OCI-LY3 (cell line): ENCODE measurements around the gene GNPDA1.

Experiments used
- H2AFZ ChIP-seq: fragments of 200-600, 300-600 bp; shearing (Covaris generic); 2 replicates; pipeline ENCODE4 v1.6.0; 2014; ENCODE audit warnings: antibody characterized with exemption, low read depth, low read length
- H3K27ac ChIP-seq: fragments of 200-600, 300-600 bp; sonication (generic); 2 replicates; pipeline ENCODE4 v1.5.1; 2014; ENCODE audit warnings: mild to moderate bottlenecking, low read length, moderate library complexity, mixed read lengths
- H3K27me3 ChIP-seq: fragments of 200-600, 300-600 bp; sonication (generic); 2 replicates; pipeline ENCODE4 v1.6.1; 2014; ENCODE audit warnings: low read depth, low read length, mixed read lengths
- H3K36me3 ChIP-seq: fragments of 200-600, 300-600 bp; sonication (generic); replicated peaks from 2 replicates; pipeline ENCODE3; 2014; ENCODE audit warnings: low read depth, low read length, mixed read lengths
- H3K4me1 ChIP-seq: fragments of 300-600, 200-600 bp; sonication (generic); 2 replicates; pipeline ENCODE4 v1.6.1; 2014; ENCODE audit warnings: low read length, mixed read lengths
- H3K4me2 ChIP-seq: fragments of 200-600, 300-600 bp; sonication (generic); 2 replicates; pipeline ENCODE4 v1.6.1; 2014; ENCODE audit warnings: low read length, mixed read lengths
- H3K4me3 ChIP-seq: fragments of 300-600, 200-600 bp; sonication (generic); 2 replicates; pipeline ENCODE4 v1.5.1; 2014; ENCODE audit warnings: antibody characterized with exemption, mild to moderate bottlenecking, low read length, moderate library complexity
- H3K79me2 ChIP-seq: fragments of 300-600, 200-600 bp; shearing (Covaris generic); 2 replicates; pipeline ENCODE4 v1.6.1; 2014; ENCODE audit warnings: mild to moderate bottlenecking, low read length, mixed read lengths
- H3K9ac ChIP-seq: fragments of 300-600, 200-600 bp; shearing (Covaris generic); 2 replicates; pipeline ENCODE4 v1.6.0; 2014; ENCODE audit warnings: mild to moderate bottlenecking, low read length, moderate library complexity
- H3K9me3 ChIP-seq: fragments of 200-600, 300-600 bp; shearing (Covaris generic); 2 replicates; pipeline ENCODE4 v1.6.1; 2014; ENCODE audit warnings: low read length, mixed read lengths; ENCODE audit not compliant: insufficient read depth
- H4K20me1 ChIP-seq: fragments of 200-600, 300-600 bp; sonication (generic); 2 replicates; pipeline ENCODE4 v1.6.1; 2016; ENCODE audit warnings: low read length, mixed read lengths; ENCODE audit not compliant: insufficient read depth
- CTCF ChIP-seq: fragments of 200-600, 300-600 bp; sonication (generic); IDR thresholded peaks from 2 replicates; pipeline ENCODE4 v1.5.1; 2014; ENCODE audit warnings: antibody characterized with exemption, low read length, low read depth
- EZH2phosphoT487 ChIP-seq: fragments of 200-600 bp; shearing (Covaris generic); IDR thresholded peaks from 2 replicates; pipeline ENCODE4 v1.6.1; 2018; ENCODE audit warnings: antibody characterized with exemption, mixed run types, low read depth

GNPDA1 gene

GRCh38 chr5:141966963-141967333, 45.9 kb downstream of the GNPDA1 start:
- Histone ChIP-seq H3K4me2 (peak overlapping the region; percentile 86), H3K9me3 (no peaks in the 10 kb centered on the region), H2AFZ (peak overlapping the region; percentile 74), H4K20me1 (no peaks in the 10 kb centered on the region), H3K4me3 (peak overlapping the region; percentile 99), H3K27me3 (no peaks in the 10 kb centered on the region), H3K9ac (peak overlapping the region; percentile 22; the same call in 1 of the 2 replicates), H3K79me2 (peaks cover 16% of the 10 kb centered on the region), H3K27ac (peak overlapping the region; percentile 46), H3K4me1 (peaks cover 28% of the 10 kb centered on the region), H3K36me3 (no peaks in the 10 kb centered on the region)
- no peak for TF ChIP-seq EZH2phosphoT487
- TF ChIP-seq CTCF, result no peak

- peaks cover 16% of the 10 kb centered on the region for H3K79me2 ChIP-seq
Observed at GRCh38 chr5:141966275-141966962, 46.4 kb downstream of the GNPDA1 start.

GRCh38 chr5:141965071-141965470, 47.8 kb downstream of the GNPDA1 start:
- Histone ChIP-seq H3K27me3 (no peaks in the 10 kb centered on the region), H2AFZ (no peak overlapping the region), H3K27ac (no peak overlapping the region), H3K9ac (no peak overlapping the region), H3K79me2 (peaks cover 9% of the 10 kb centered on the region), H4K20me1 (no peaks in the 10 kb centered on the region), H3K4me3 (no peak overlapping the region), H3K4me2 (no peak overlapping the region), H3K36me3 (no peaks in the 10 kb centered on the region), H3K9me3 (no peaks in the 10 kb centered on the region), H3K4me1 (peaks cover 32% of the 10 kb centered on the region)
- no peak for TF ChIP-seq CTCF
- TF ChIP-seq EZH2phosphoT487, result no peak

More at GRCh38 chr5:141966275-141966962, 46.4 kb downstream of the GNPDA1 start:
- H3K9ac ChIP-seq, result peak overlapping the region; percentile 22; the same call in 1 of the 2 replicates
- H2AFZ ChIP-seq, result peak overlapping the region; percentile 74
- no peaks in the 10 kb centered on the region for H3K9me3 ChIP-seq
- H4K20me1 ChIP-seq, result no peaks in the 10 kb centered on the region
- H3K4me1 ChIP-seq, result peaks cover 28% of the 10 kb centered on the region
- no peaks in the 10 kb centered on the region for H3K27me3 ChIP-seq
- H3K36me3 ChIP-seq, result no peaks in the 10 kb centered on the region
- H3K4me3 ChIP-seq, result peak overlapping the region; percentile 99
- peak overlapping the region; percentile 46 for H3K27ac ChIP-seq
- TF ChIP-seq EZH2phosphoT487, result no peak
- TF ChIP-seq CTCF, result no peak
- H3K4me2 ChIP-seq, result peak overlapping the region; percentile 86

GRCh38 chr5:141963701-141964100, 49.1 kb downstream of the GNPDA1 start:
- Histone ChIP-seq H4K20me1 (no peaks in the 10 kb centered on the region), H3K9ac (no peak overlapping the region), H3K79me2 (no peaks in the 10 kb centered on the region), H3K9me3 (no peaks in the 10 kb centered on the region), H3K36me3 (no peaks in the 10 kb centered on the region), H2AFZ (no peak overlapping the region), H3K27ac (no peak overlapping the region), H3K4me3 (no peak overlapping the region), H3K4me2 (no peak overlapping the region), H3K27me3 (no peaks in the 10 kb centered on the region), H3K4me1 (peaks cover 28% of the 10 kb centered on the region)
- no peak for TF ChIP-seq CTCF
- no peak for TF ChIP-seq EZH2phosphoT487
